Chondrocyte (in vitro differentiated cells): ENCODE measurements around the gene MAPK8IP1. TPM values are rescaled to one million over a fixed set of nuclear protein-coding genes. Genes with fewer than 3 reads are reported as not detected.

ENCODE experiments used
- DNase-seq: peaks from one replicate; pipeline ENCODE4 v3.0.0; 2021; ENCODE audit warnings: mixed read lengths, low spot score
- H3K27ac Mint-ChIP-seq: one replicate; pipeline ENCODE4 v1.8.0; 2021; ENCODE audit warnings: mild to moderate bottlenecking, moderate library complexity, mixed read lengths; ENCODE audit not compliant: unreplicated experiment
- H3K27me3 Mint-ChIP-seq: 2 replicates; pipeline ENCODE4 v1.8.0; 2021; ENCODE audit warnings: low read depth, mixed read lengths
- H3K36me3 Mint-ChIP-seq: 2 replicates; pipeline ENCODE4 v1.8.0; 2021; ENCODE audit warnings: low read depth, mixed read lengths
- H3K4me1 Mint-ChIP-seq: 2 replicates; pipeline ENCODE4 v1.8.0; 2021; ENCODE audit warnings: low read depth, mild to moderate bottlenecking, mixed read lengths
- H3K4me3 Mint-ChIP-seq: one replicate; pipeline ENCODE4 v1.8.0; 2021; ENCODE audit warnings: mild to moderate bottlenecking, moderate library complexity, mixed read lengths; ENCODE audit not compliant: unreplicated experiment
- H3K9me3 Mint-ChIP-seq: 2 replicates; pipeline ENCODE4 v1.8.0; 2021; ENCODE audit warnings: low read depth, mixed read lengths
- total RNA-seq: library from RNA; stranded (reverse); gene quantifications from 3 replicates; pipeline ENCODE4 v1.2.1, GENCODE V29; 2021
- TF ChIP-seq, protein P1 (sequence below): fragments of 200-600 bp; sonication (generic); IDR thresholded peaks from 2 replicates; pipeline ENCODE4 v1.5.0; 2021; ENCODE audit warnings: antibody characterized with exemption, mild to moderate bottlenecking, moderate library complexity

MAPK8IP1 gene
- total RNA-seq, 1 donor from 2014 or later, result 9.6 TPM

DNA sequence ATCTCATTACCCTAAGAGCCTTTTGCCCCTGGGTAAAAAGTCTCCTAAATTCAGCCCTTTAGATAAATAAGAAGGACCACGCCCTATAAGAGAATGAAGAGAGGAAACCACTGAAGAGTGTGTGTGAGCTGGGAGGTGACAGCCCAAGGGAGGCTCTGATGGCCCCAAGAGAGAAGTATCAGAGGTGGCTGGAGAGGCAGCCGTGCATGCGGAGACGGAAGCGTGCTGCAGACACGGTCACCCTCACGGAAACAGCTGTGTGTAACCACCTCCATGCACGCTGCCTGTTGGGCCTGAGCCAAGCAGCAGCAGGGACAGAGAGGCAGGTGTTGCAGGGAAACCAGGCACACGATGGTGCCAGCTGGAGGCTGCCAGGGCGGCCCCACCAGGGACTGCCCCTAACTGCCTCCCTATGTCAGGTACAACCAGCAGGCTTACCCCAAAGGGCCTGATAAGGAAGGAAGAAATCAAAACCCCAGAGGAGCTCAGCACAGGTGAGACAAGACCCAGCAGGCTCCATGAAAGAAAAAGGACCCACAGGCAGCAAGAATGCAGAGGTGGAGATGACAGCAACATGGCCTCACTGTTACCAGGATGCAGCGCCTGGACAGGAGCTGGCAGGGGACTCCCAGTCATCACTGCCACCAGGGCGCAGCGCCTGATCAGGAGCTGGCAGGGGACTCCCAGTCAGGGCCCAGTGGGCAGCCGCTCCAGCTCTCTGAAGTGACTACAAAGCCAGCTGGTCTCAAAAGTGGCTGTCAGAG is 44.8 kb downstream of the MAPK8IP1 start:
- Mint-ChIP-seq H3K27ac (no peak overlapping the region), H3K4me1 (peaks cover 6% of the 10 kb centered on the region), H3K36me3 (peaks cover 14% of the 10 kb centered on the region), H3K4me3 (no peak overlapping the region), H3K9me3 (no peaks in the 10 kb centered on the region), H3K27me3 (peaks cover 7% of the 10 kb centered on the region)
- TF ChIP-seq, protein P1, sequence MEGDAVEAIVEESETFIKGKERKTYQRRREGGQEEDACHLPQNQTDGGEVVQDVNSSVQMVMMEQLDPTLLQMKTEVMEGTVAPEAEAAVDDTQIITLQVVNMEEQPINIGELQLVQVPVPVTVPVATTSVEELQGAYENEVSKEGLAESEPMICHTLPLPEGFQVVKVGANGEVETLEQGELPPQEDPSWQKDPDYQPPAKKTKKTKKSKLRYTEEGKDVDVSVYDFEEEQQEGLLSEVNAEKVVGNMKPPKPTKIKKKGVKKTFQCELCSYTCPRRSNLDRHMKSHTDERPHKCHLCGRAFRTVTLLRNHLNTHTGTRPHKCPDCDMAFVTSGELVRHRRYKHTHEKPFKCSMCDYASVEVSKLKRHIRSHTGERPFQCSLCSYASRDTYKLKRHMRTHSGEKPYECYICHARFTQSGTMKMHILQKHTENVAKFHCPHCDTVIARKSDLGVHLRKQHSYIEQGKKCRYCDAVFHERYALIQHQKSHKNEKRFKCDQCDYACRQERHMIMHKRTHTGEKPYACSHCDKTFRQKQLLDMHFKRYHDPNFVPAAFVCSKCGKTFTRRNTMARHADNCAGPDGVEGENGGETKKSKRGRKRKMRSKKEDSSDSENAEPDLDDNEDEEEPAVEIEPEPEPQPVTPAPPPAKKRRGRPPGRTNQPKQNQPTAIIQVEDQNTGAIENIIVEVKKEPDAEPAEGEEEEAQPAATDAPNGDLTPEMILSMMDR, result no peak
- no peak for DNase-seq

DNA sequence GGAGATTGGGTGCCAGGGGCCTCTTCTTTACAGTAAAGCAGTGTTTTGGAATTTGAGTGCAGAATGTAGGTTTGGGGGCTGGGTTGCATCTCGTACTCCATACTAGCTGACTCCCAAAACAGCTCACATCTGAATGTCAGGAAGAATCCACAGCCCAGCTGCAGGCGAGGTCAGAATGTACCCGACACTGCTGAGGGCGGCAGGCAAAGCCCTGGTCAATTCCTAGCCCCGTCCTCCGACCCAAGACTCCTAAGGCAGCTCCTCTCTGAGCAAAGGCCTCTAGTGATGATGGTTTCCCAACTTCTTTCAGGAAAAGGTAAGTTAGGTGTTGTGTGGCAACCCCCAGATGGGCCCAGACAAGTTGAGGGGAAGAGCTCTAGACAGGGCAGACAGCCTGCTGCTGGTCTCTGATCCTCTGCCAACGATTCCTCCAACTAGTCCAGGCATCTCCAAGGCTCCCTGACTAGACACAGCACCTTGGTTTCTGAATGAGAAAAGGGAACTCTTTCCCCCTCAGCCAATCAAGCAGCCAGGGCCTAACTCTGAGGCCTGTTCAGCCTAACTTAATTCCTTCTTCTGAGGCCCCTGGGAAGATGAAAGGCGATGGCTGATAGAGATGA is 45.6 kb downstream of the MAPK8IP1 start:
- no peaks in the 10 kb centered on the region for H3K9me3 Mint-ChIP-seq
- no peak overlapping the region for H3K4me3 Mint-ChIP-seq
- no peak overlapping the region for H3K27ac Mint-ChIP-seq
- H3K36me3 Mint-ChIP-seq, result peaks cover 14% of the 10 kb centered on the region
- H3K4me1 Mint-ChIP-seq, result peaks cover 6% of the 10 kb centered on the region
- peaks cover 5% of the 10 kb centered on the region for H3K27me3 Mint-ChIP-seq
- DNase-seq, result no peak
- TF ChIP-seq, protein P1, result no peak

DNA sequence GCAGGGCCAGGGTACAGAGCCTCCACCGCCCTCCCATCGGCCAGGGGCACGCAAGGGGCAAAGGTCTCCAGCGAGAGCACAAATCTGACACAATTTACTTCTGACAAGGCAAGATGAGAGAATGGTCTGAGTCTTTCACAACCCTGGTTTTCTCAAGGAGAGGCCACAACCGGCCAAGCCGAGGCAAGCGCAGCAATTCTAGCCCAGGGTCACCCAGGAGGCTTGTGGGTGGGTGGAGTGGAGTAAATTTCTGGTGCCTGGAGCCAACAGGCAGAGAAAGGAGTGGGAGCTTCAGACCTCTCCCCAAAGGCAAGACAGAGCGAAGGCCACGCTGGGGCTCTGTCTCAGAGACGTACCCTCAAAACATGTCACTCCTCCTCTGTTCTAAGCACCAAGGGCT is 46.3 kb downstream of the MAPK8IP1 start:
- TF ChIP-seq, protein P1, result no peak
- H3K9me3 Mint-ChIP-seq, result no peaks in the 10 kb centered on the region
- peaks cover 15% of the 10 kb centered on the region for H3K36me3 Mint-ChIP-seq
- H3K27me3 Mint-ChIP-seq, result peaks cover 4% of the 10 kb centered on the region
- H3K4me1 Mint-ChIP-seq, result peaks cover 6% of the 10 kb centered on the region
- H3K27ac Mint-ChIP-seq, result no peak overlapping the region
- H3K4me3 Mint-ChIP-seq, result no peak overlapping the region
- DNase-seq, result no peak

DNA sequence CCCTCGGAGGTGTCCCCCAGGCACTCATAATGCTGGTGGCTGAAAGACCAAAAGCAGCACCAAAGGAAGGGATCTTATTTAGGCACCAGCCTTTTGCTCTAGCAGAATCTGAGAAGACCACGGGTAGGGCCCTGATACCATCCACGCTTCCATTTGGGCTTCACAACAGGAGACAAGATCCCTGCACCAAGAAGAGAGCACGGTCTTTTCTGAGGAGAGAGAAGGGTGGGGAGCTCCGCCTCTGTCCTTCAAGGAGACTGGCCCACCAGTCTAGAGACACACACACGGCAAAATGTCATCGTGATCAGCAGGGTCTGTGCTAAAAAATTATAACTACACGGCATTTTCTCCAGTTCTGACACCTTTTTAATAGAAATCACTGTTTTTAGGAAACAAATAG is 46.8 kb downstream of the MAPK8IP1 start:
- no peaks in the 10 kb centered on the region for H3K9me3 Mint-ChIP-seq
- no peaks in the 10 kb centered on the region for H3K27me3 Mint-ChIP-seq

DNA sequence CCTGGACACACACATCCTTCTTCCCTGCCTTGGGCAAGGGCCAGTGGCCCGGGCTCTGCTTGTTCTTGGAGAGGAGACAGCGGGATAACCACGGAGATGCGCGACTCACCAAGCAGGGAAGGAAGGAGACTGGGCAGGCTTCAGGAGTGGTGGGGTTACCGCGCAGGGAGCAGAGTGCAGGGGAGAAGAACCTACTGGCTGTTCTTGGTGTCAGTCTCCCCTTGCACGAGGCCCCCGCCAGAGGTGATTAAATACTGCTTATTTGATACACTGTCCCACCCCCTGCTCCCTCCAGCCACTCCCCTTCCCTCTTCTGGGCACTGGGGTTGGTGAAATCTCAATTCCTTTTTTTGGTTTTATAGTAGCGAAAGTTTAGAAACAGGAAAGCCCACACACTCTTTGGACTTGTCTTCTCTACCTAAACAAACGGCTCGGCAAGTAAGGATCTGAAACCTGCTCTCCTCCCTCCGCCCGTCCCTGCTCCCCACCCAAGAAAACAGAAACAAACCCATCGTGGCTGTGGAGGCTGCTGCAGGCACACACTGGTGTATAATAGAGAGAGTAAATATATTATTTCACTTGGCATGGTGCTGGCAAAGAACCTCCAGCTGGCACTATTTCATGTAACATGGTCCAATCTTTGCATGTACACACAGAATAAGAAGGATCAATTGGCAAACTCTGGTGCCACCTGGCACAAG is 47.8 kb downstream of the MAPK8IP1 start:
- TF ChIP-seq, protein P1, result no peak
- no peak overlapping the region for H3K27ac Mint-ChIP-seq
- no peak for DNase-seq
- peaks cover 6% of the 10 kb centered on the region for H3K4me1 Mint-ChIP-seq
- H3K9me3 Mint-ChIP-seq, result no peaks in the 10 kb centered on the region
- peaks cover 17% of the 10 kb centered on the region for H3K36me3 Mint-ChIP-seq
- H3K4me3 Mint-ChIP-seq, result no peak overlapping the region
- H3K27me3 Mint-ChIP-seq, result no peaks in the 10 kb centered on the region

More for the DNA sequence above, 46.8 kb downstream of the MAPK8IP1 start:
- peaks cover 6% of the 10 kb centered on the region for H3K4me1 Mint-ChIP-seq
- TF ChIP-seq, protein P1, result no peak
- H3K27ac Mint-ChIP-seq, result no peak overlapping the region
- peaks cover 15% of the 10 kb centered on the region for H3K36me3 Mint-ChIP-seq
- no peak overlapping the region for H3K4me3 Mint-ChIP-seq
- no peak for DNase-seq
